ENCODE results near the gene TRIM26.

DNA sequence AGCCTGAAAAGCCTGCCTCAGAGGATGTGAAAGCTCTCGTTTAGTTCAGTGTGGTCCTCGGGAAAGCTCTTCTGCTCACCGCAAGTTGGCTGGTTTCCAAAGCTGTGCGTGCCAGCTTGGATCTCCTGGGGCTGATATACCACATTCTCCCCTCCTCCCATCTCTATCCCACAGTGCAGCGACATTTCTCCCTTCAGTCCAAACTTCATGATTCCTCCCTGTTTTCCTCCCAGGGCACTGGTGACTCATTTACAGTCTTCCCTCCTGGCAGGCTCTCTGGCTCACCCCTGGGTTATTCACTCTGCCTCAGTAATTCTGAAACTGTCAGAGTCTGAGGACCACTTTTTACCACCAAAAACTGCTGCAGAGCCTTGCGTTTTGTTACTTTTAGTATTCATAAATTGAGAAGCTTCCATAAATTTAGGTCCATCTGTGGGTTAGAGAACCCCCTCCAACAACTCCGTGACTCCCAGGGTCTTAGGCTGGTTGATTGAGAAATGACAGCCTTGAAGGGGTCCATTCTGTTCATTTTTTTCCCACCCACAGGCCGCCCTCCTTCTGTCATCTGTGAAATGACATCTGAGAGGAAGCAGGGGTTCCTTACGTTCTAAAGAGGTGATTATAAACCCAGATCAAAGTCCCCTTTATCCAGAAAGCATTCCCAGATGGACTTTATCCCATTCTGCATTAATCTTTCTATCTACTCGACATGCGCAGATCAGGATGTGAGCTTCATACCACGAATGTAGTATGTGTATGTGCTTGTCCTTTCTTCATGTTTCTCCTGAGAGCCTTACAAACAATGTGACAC is 58.3 kb downstream of the TRIM26 start:
- TF ChIP-seq, protein P1, sequence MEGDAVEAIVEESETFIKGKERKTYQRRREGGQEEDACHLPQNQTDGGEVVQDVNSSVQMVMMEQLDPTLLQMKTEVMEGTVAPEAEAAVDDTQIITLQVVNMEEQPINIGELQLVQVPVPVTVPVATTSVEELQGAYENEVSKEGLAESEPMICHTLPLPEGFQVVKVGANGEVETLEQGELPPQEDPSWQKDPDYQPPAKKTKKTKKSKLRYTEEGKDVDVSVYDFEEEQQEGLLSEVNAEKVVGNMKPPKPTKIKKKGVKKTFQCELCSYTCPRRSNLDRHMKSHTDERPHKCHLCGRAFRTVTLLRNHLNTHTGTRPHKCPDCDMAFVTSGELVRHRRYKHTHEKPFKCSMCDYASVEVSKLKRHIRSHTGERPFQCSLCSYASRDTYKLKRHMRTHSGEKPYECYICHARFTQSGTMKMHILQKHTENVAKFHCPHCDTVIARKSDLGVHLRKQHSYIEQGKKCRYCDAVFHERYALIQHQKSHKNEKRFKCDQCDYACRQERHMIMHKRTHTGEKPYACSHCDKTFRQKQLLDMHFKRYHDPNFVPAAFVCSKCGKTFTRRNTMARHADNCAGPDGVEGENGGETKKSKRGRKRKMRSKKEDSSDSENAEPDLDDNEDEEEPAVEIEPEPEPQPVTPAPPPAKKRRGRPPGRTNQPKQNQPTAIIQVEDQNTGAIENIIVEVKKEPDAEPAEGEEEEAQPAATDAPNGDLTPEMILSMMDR (IDR thresholded peaks at IDR 0.05) = no peak
- no peak for TF ChIP-seq POLR2A (IDR thresholded peaks at IDR 0.05)
